ENCODE data around the gene FAM78B. TPM values are rescaled to one million over a fixed set of nuclear protein-coding genes. Genes with fewer than 3 reads are reported as not detected.
A peak's percentile ranks its signal among the peaks of the same experiment; 100 is the strongest.

The FAM78B gene
- total and polyA plus RNA-seq, 11 donors = 1.2 to 9.4 (median 2.7) TPM

DNA sequence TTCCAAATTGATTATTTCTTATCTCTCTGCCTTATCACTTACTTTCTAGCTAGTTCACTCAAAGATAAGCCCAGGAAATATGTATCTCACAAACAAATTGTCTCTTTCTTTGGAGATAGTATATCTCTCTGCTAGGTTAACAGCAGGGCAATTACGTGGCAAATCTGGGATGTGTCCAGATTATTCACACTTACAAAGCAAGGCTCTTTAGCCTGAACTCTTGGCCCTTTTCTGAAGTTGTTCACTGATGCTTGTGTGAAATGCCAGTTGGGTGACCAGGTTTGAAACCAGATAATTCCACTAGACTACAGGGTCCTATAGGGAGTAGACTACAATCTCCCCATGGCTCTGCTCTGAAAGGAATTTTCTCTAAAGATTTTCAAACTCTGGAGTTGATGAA, 30.8 kb upstream of the FAM78B start:
- intact Hi-C loops (cut with DNase I) = no loop called here
- Histone ChIP-seq H3K4me1 (no peaks in the 10 kb centered on the region), H3K36me3 (no peaks in the 10 kb centered on the region), H3K27me3 (peaks cover 0 to 9% (median 0%) of the 10 kb centered on the region in 9 donors), H3K27ac (no peak overlapping the region), H3K9me3 (no peaks in the 10 kb centered on the region), H3K4me3 (no peak overlapping the region)
- 7 to 15% (median 12%) methylated on average over 1 of the region's 1 CpG for WGBS, 4 donors
- ATAC-seq = peak in 3 of 4 donors; percentile 30 to 83 (median 79)
- DNase-seq = no peak
- TF ChIP-seq, protein P1, sequence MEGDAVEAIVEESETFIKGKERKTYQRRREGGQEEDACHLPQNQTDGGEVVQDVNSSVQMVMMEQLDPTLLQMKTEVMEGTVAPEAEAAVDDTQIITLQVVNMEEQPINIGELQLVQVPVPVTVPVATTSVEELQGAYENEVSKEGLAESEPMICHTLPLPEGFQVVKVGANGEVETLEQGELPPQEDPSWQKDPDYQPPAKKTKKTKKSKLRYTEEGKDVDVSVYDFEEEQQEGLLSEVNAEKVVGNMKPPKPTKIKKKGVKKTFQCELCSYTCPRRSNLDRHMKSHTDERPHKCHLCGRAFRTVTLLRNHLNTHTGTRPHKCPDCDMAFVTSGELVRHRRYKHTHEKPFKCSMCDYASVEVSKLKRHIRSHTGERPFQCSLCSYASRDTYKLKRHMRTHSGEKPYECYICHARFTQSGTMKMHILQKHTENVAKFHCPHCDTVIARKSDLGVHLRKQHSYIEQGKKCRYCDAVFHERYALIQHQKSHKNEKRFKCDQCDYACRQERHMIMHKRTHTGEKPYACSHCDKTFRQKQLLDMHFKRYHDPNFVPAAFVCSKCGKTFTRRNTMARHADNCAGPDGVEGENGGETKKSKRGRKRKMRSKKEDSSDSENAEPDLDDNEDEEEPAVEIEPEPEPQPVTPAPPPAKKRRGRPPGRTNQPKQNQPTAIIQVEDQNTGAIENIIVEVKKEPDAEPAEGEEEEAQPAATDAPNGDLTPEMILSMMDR (IDR thresholded peaks at IDR 0.05) = no peak
- no peak for TF ChIP-seq POLR2A (IDR thresholded peaks at IDR 0.05)

- no peaks in the 10 kb centered on the region for H3K9me3 ChIP-seq
- peak in 3 of 4 donors; percentile 52 to 95 (median 84) for ATAC-seq
- TF ChIP-seq POLR2A (IDR thresholded peaks at IDR 0.05) = no peak
- TF ChIP-seq, protein P1 (IDR thresholded peaks at IDR 0.05) = no peak
- H3K4me3 ChIP-seq = no peak overlapping the region
- no peaks in the 10 kb centered on the region for H3K4me1 ChIP-seq
- intact Hi-C loops (cut with DNase I) = no loop called here
- H3K27ac ChIP-seq = no peak overlapping the region
- no peaks in the 10 kb centered on the region for H3K36me3 ChIP-seq
- 45 to 75% (median 69%) methylated on average over 1 of the region's 1 CpG for WGBS, 4 donors
- H3K27me3 ChIP-seq = peaks cover 0 to 9% (median 0%) of the 10 kb centered on the region in 9 donors
- no peak for DNase-seq
Measured at GRCh38 chr1:166197141-166197540, 30.3 kb upstream of the FAM78B start.

DNA sequence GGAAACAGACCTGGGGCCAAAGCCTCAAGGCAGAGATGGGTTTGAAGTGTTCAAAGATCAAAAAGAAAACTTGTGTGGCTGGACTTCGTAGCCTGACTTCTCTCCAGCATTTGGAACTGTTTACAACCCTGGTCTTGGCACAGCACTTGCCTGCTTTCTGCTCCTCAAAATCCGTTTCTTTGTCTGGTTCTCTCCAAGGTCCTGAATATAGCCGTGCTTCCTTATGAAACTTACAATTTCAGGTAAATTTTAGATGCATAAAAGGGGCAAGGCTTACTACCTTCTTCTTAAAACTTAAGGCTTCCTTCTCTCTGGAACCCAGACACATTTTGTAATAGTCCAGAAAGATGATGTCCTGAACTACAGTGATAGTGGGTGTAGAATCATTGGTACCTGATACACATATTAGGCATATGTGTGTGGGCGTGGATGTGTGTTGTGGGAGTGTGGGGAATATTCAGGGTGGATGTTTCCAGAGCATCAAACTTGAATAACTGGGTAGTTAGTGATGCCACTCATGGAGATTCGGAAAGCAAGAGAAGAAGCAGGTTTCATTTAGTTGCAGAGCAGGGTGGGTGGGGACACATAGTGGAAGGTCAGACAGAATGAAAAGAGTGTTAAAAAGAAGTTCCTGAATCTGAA, 26.4 kb upstream of the FAM78B start:
- H3K4me3 ChIP-seq = no peak overlapping the region
- intact Hi-C loops (cut with DNase I) = no loop called here
- no peak overlapping the region for H3K27ac ChIP-seq
- no peak for DNase-seq
- H3K36me3 ChIP-seq = no peaks in the 10 kb centered on the region
- no peaks in the 10 kb centered on the region for H3K9me3 ChIP-seq
- TF ChIP-seq, protein P1 (IDR thresholded peaks at IDR 0.05) = no peak
- no peak for TF ChIP-seq POLR2A (IDR thresholded peaks at IDR 0.05)
- 44 to 56% (median 54%) methylated on average over 5 of the region's 5 CpGs for WGBS, 4 donors
- H3K4me1 ChIP-seq = no peaks in the 10 kb centered on the region
- H3K27me3 ChIP-seq = peaks cover 0 to 9% (median 0%) of the 10 kb centered on the region in 9 donors
- ATAC-seq = no peak

DNA sequence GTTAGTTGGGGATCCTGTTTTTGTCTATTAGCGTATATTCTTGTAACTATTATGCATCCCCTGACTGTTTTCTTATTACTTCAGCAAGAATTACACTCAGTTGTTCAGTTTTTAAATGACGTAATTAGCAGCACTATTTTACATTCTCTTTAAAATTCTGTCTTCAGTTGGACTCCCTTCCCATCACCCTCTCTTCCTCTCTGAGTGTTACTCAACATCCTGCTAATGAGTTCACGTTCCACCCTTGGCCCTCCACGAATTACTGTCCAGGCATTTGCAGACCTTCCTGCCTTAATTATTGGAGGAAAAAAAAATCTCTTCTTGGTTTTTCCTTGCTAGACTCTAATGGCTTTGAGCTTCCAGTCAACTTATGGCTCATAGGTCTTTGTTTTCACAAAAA, 23.6 kb upstream of the FAM78B start:
- Histone ChIP-seq H3K27ac (no peak overlapping the region), H3K9me3 (no peaks in the 10 kb centered on the region), H3K36me3 (no peaks in the 10 kb centered on the region), H3K4me3 (no peak overlapping the region), H3K27me3 (peaks cover 0 to 9% (median 0%) of the 10 kb centered on the region in 9 donors), H3K4me1 (no peaks in the 10 kb centered on the region)
- intact Hi-C loops (cut with DNase I) = loop anchor here in 1 of 10 donors (2.0 kb wide), 1 partner anchor 42 kb away; no protein-coding TSS in a partner anchor
- DNase-seq = no peak
- no peak for ATAC-seq
- 53 to 65% (median 56%) methylated on average over 4 of the region's 4 CpGs for WGBS, 4 donors
- TF ChIP-seq, protein P1 (IDR thresholded peaks at IDR 0.05) = no peak

Measured in heart left ventricle (tissue), 16 donors.